Caco-2 (cell line): ENCODE results near the gene CCDC3. TPM values are rescaled to one million over a fixed set of nuclear protein-coding genes. Genes with fewer than 3 reads are reported as not detected.

Experiments used
- BruUV-seq: library from RNA; stranded (reverse); fragments of 400-500 nt; replicated peaks from 2 replicates; lab custom pipeline; 2021; lab: Mats Ljungman, UMichigan
- CTCF ChIA-PET: fragments of 300-600 bp; sonication (Branson Sonifier 250); formaldehyde crosslinking; loops from one replicate; lab custom pipeline; 2022; ENCODE audit warnings: antibody characterized with exemption; lab: Charles Lee
- POLR2A ChIA-PET: fragments of 300-600 bp; sonication (Branson Sonifier 250); formaldehyde crosslinking; loops from one replicate; lab custom pipeline; 2022; ENCODE audit warnings: antibody characterized with exemption; lab: Charles Lee
- DNase-seq, 2 experiments: peaks; one replicate each; pipeline versions ENCODE4 v3.0.0 to v3.0.0-alpha.2; 2020 to 2022
- H3K27me3 ChIP-seq: replicated peaks from 2 replicates; pipeline ENCODE4 v1.6.0; 2011; ENCODE audit warnings: low read length; ENCODE audit not compliant: control insufficient read depth, insufficient read depth
- H3K36me3 ChIP-seq: 2 replicates; pipeline ENCODE4 v1.5.1; 2011; ENCODE audit warnings: low read length; ENCODE audit not compliant: control insufficient read depth, insufficient read depth
- H3K4me1 ChIP-seq: fragments of 250-450 bp; sonication (Bioruptor Pico); 2 replicates; pipeline ENCODE4 v1.5.1; 2020; ENCODE audit warnings: mild to moderate bottlenecking
- H3K4me3 ChIP-seq: 2 replicates; pipeline ENCODE4 v1.5.1; 2011; ENCODE audit warnings: low read depth, mild to moderate bottlenecking, control low read depth, low read length
- H3K9me3 ChIP-seq: fragments of 250-450 bp; sonication (Bioruptor Pico); 2 replicates; pipeline ENCODE4 v1.5.1; 2020; ENCODE audit warnings: mild to moderate bottlenecking, moderate library complexity
- H3K27ac Mint-ChIP-seq: one replicate; pipeline ENCODE4 v1.8.0; 2022; ENCODE audit warnings: mixed read lengths; ENCODE audit not compliant: unreplicated experiment
- H3K27me3 Mint-ChIP-seq: one replicate; pipeline ENCODE4 v1.8.0; 2022; ENCODE audit warnings: mixed read lengths; ENCODE audit not compliant: insufficient read depth, unreplicated experiment
- H3K36me3 Mint-ChIP-seq: one replicate; pipeline ENCODE4 v1.8.0; 2022; ENCODE audit warnings: mild to moderate bottlenecking, mixed read lengths; ENCODE audit not compliant: insufficient read depth, unreplicated experiment
- H3K4me1 Mint-ChIP-seq: one replicate; pipeline ENCODE4 v1.8.0; 2022; ENCODE audit warnings: low read depth, mixed read lengths; ENCODE audit not compliant: unreplicated experiment
- H3K4me3 Mint-ChIP-seq: one replicate; pipeline ENCODE4 v1.8.0; 2022; ENCODE audit warnings: mild to moderate bottlenecking, moderate library complexity, mixed read lengths; ENCODE audit not compliant: unreplicated experiment
- H3K9me3 Mint-ChIP-seq: one replicate; pipeline ENCODE4 v1.8.0; 2022; ENCODE audit warnings: mixed read lengths; ENCODE audit not compliant: unreplicated experiment
- CTCF ChIP-seq, 2 experiments: fragments of 200-600 bp in 1 of 2; IDR thresholded peaks; 1 replicate in 1 of 2; 2 replicates in 1 of 2; pipeline versions ENCODE4 v1.5.1 to v1.8.0; 2011 to 2022; ENCODE audit warnings: antibody characterized with exemption in 1 of 2, control low read depth in 1 of 2, inconsistent platforms in 1 of 2, low read depth in 1 of 2, low read length in 1 of 2, mild to moderate bottlenecking in 1 of 2, moderate library complexity in 1 of 2; ENCODE audit not compliant: insufficient read depth in 1 of 2, severe bottlenecking in 1 of 2, unreplicated experiment in 1 of 2
- intact Hi-C: fragments of 100-400 bp; cut with micrococcal nuclease; formaldehyde crosslinking; loops from one replicate; pipeline ENCODE4 v1.10.0; 2022; ENCODE audit not compliant: unreplicated experiment
- total RNA-seq: library from RNA; stranded (reverse); gene quantifications from 2 replicates; pipeline ENCODE4 v1.2.3, GENCODE V29; 2022

CCDC3 gene
- total RNA-seq, 1 experiment from 2014 or later, result 3.2 TPM

- Histone ChIP-seq H3K9me3 (no peaks in the 10 kb centered on the region), H3K36me3 (no peaks in the 10 kb centered on the region), H3K4me1 (peaks cover 7% of the 10 kb centered on the region), H3K27me3 (no peaks in the 10 kb centered on the region; the same call in 1 of the 2 replicates), H3K4me3 (no peak overlapping the region)
- no peak for DNase-seq
- Mint-ChIP-seq H3K9me3 (no peaks in the 10 kb centered on the region), H3K4me3 (peak overlapping the region; percentile 73), H3K27me3 (peaks cover 29% of the 10 kb centered on the region), H3K36me3 (no peaks in the 10 kb centered on the region), H3K27ac (no peak overlapping the region), H3K4me1 (peaks cover 4% of the 10 kb centered on the region)
- no TSS peak for BruUV-seq
- intact Hi-C loops, result no loop called here
- no peak for TF ChIP-seq CTCF (IDR thresholded peaks at IDR 0.05; ENCODE audit: insufficient read depth in 1 of 2, low read depth in 1 of 2, low read length in 1 of 2, severe bottlenecking in 1 of 2, unreplicated experiment in 1 of 2)
- CTCF ChIA-PET, result no interaction called here
- POLR2A ChIA-PET, result interaction anchor here (0.5 to 0.6 kb wide), 3 partner anchors 11 to 1575 kb away, joined by 3 read pairs; no protein-coding TSS in a partner anchor
Observed at GRCh38 chr10:13000431-13000830, 1.1 kb downstream of the CCDC3 start.

GRCh38 chr10:12999849-13000248 lies 1.7 kb downstream of the CCDC3 start:
- CTCF ChIA-PET, result no interaction called here

DNA sequence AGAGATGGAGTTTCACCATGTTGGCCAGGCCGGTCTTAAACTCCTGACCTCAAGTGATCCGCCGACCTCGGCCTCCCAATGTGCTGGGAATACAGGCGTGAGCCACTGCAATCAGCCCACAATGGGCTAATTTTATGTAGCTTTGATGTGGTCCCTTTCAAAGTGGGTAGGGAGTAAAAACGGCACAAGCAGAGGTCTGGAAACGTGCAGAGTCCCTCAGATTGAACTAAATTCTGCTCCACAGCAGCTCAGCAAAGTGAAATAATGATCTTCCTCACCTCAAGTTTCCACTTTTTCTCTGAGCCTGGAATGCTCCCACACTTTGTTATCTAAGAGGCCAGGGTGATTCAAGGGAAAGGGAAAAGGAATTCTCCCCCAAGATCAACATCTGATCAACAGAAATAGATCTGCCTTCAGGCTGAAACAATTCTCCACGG lies 6.1 kb downstream of the CCDC3 start:
- no peak for DNase-seq
- Histone ChIP-seq H3K4me1 (no peaks in the 10 kb centered on the region), H3K27me3 (no peaks in the 10 kb centered on the region), H3K9me3 (no peaks in the 10 kb centered on the region), H3K4me3 (no peak overlapping the region), H3K36me3 (no peaks in the 10 kb centered on the region)
- Mint-ChIP-seq H3K4me3 (no peak overlapping the region), H3K36me3 (no peaks in the 10 kb centered on the region), H3K27ac (no peak overlapping the region), H3K4me1 (no peaks in the 10 kb centered on the region), H3K27me3 (peaks cover 14% of the 10 kb centered on the region), H3K9me3 (no peaks in the 10 kb centered on the region)
- intact Hi-C loops, result no loop called here
- no TSS peak for BruUV-seq
- POLR2A ChIA-PET, result no interaction called here
- no peak for TF ChIP-seq CTCF (IDR thresholded peaks at IDR 0.05; ENCODE audit: insufficient read depth in 1 of 2, low read depth in 1 of 2, low read length in 1 of 2, severe bottlenecking in 1 of 2, unreplicated experiment in 1 of 2)
- CTCF ChIA-PET, result no interaction called here

More at GRCh38 chr10:12999849-13000248, 1.7 kb downstream of the CCDC3 start:
- Mint-ChIP-seq H3K4me3 (no peak overlapping the region), H3K4me1 (peaks cover 4% of the 10 kb centered on the region), H3K9me3 (no peaks in the 10 kb centered on the region), H3K36me3 (no peaks in the 10 kb centered on the region), H3K27me3 (peaks cover 27% of the 10 kb centered on the region), H3K27ac (no peak overlapping the region)
- Histone ChIP-seq H3K4me3 (no peak overlapping the region), H3K27me3 (no peaks in the 10 kb centered on the region; the same call in 1 of the 2 replicates), H3K36me3 (no peaks in the 10 kb centered on the region), H3K9me3 (no peaks in the 10 kb centered on the region), H3K4me1 (peaks cover 7% of the 10 kb centered on the region)
- DNase-seq, result no peak
- POLR2A ChIA-PET, result interaction anchor here (0.5 to 0.6 kb wide), 3 partner anchors 11 to 1575 kb away, joined by 3 read pairs; no protein-coding TSS in a partner anchor
- TF ChIP-seq CTCF (IDR thresholded peaks at IDR 0.05; ENCODE audit: insufficient read depth in 1 of 2, low read depth in 1 of 2, low read length in 1 of 2, severe bottlenecking in 1 of 2, unreplicated experiment in 1 of 2), result no peak
- no TSS peak for BruUV-seq
- intact Hi-C loops, result no loop called here
